ENCODE results near the gene NOXA1. TPM values are rescaled to one million over a fixed set of nuclear protein-coding genes. Genes with fewer than 3 reads are reported as not detected.

Gene NOXA1
- total RNA-seq, 1 donor from 2014 or later = 2.6 TPM

DNA sequence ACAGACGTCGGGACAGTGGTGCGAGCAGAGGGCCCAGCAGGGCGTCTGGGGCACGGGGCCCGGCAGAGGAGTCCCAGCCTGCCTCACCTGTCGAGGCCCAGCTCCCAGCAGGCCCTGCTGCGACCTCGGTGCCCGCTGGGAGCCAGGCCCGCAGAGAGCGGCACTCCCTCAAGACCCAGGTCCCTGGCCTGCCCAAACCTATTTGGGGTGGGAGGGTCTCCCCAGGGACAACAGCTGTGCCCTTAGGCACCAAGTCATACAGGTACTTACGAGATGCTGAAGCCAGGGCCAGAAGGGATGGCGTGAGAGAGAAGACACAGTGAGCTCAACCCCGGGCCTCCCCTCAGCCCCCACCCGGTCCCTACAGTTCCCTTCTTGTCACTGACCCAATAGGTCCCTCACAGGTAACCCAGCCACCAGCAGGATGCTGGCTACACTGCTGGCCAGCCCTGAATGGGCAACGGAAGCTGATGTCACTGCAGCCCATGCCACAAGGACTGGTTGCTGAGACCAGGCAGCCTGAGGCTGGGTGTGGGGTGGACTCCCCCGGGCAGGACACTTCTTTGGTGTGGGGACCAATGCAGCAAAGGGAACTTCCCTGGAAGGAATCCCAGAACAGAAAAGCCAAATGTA is 32.3 kb downstream of the NOXA1 start:
- no peak for DNase-seq

DNA sequence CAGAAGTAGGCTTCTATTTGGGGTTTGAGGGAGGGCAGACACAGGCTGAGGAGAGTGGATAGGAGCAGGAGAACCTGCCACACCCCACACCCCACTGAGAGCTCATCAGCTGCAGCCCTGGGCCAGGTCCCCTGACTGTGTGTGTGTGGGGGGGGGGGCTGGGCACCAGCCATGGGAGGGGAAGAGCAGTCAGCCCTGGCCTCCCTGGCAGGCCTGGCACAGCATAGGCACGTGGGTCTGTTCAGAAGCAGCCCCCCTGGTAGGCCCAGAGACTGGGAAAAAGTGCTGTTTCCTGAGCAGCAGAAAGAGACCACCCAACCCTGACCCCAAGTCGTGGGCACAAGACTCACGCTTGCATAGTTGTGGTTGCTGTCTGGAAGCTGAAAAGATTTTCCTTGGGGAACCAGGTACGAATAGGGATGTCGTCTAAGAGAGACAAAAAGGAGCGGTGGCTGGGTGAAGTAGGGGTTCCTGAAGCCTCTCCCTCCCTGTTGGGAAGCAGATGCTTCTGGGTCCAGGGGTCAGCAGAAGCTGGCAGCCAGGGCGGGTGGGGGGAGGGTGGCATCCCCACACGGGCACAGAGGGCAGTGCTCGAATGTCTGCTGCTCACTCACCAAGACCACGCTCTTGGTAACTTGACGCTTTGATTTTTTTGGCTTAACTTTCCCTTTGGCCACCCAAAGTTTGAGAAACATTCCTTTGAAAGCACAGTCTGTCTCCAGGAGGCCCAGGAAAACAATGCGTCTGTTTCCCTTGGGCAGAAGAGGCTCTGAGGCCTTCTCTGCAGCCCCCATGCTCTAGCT is 33.1 kb downstream of the NOXA1 start:
- no peak for DNase-seq

DNA sequence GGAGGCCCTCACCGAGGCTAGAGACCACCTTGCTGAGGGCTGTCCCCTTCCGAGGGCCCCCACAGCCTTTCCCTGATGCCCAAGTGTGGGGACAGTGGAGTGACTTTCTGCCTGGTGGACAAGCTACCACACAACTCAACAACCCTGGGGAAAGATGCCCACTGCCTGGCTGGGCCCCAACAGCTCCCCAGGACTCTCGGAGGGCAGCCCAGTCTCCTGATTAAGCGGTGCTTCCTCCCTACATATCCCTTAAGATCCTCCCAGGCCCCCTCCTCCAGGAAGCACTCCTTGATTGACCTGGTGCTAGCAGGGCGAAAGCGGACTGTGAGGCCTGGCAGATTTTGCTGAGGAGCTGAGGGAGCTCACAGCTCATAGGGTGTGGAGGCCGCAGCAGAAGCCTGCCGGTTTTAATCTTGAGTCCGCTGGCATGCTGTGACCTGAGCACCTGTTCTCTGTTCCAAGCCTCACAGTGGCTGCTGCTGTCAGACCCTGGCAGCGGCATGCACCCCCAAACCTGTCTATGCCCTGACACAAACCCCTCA is 33.7 kb downstream of the NOXA1 start:
- DNase-seq = no peak

DNA sequence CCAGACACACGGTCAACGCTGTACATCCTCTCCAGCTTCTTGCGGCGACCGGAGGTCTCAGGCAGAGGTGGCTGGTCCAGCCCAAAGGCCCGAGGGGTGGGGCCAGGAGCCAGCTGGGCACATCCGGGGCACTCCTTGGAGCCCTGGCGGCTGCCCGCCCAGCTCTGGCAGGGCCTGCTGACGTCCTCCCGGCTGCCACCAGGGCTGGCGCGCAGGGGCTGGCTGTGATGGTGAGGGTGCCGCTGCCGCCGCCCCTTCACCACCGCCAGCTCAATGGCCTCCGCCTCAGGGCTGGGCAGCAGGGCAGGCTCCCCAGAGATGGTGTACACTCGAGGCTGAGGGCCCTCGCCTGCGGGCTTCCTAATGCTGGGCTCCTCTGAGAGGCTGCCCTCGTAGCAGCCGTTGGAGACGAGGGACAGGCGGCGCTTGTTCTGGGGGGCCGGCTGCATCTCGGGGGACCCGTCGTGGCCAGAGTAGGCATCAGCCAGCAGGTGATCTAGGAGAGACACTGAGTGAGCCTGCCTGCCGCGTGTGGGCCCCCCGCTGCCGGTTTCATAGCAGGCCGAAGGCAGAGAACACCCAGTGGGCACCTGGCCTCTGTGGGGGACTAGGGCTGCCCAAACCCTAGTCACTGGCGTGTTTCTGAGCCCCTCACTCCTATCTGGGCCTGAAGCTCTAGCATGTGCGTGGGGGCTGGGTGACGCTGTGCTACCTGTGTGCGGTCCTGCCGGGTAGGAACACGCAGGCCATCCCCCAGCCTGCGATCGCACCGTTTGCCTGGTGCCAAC is 34.4 kb downstream of the NOXA1 start:
- no peak for DNase-seq

- peak; percentile 32 for DNase-seq
Measured at GRCh38 chr9:137458194-137459151, 35.3 kb downstream of the NOXA1 start.

GRCh38 chr9:137459152-137459600 is 36.0 kb downstream of the NOXA1 start, which contains the start of gene NSMF:
TSS of gene NSMF (minus strand) at chr9:137459334. CDS start at chr9:137459102, 232 bp downstream.
- peak; percentile 94 for DNase-seq

DNA sequence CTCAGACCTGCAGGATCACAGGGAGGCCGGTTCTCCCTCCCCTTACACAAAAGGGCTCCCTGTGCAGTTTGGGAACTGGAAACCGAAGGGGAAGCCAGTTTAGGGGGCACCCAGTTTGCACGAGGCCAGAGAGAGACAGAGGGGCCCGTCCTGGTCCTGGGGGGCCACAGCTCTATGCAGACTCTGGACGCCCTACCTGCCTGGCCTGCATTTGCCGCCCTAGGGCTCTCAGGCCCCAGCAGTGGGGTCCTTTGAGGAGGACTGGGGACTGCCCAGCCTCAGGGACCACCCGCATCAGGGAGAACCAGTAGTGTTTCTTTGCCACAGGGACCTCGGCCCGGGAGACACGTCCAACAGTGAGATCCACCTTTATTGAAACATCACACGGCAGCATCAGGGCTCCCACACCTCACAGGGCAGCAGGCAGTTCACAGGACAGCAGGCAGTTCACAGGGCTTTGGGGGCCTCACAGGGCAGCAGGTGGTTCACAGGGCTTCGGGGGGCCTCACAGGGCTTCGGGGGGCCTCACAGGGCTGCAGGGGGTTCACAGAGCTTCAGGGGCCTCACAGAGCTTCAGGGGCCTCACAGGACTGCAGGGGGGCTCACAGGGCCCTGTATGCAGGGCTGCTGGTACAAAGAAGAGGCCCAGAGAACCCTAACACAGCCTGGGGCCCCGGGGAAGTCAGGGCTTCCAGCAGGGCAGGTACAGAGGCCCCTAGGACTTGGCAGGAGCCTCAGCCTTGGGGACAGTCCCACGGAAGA is 36.6 kb downstream of the NOXA1 start:
- DNase-seq = no peak

DNA sequence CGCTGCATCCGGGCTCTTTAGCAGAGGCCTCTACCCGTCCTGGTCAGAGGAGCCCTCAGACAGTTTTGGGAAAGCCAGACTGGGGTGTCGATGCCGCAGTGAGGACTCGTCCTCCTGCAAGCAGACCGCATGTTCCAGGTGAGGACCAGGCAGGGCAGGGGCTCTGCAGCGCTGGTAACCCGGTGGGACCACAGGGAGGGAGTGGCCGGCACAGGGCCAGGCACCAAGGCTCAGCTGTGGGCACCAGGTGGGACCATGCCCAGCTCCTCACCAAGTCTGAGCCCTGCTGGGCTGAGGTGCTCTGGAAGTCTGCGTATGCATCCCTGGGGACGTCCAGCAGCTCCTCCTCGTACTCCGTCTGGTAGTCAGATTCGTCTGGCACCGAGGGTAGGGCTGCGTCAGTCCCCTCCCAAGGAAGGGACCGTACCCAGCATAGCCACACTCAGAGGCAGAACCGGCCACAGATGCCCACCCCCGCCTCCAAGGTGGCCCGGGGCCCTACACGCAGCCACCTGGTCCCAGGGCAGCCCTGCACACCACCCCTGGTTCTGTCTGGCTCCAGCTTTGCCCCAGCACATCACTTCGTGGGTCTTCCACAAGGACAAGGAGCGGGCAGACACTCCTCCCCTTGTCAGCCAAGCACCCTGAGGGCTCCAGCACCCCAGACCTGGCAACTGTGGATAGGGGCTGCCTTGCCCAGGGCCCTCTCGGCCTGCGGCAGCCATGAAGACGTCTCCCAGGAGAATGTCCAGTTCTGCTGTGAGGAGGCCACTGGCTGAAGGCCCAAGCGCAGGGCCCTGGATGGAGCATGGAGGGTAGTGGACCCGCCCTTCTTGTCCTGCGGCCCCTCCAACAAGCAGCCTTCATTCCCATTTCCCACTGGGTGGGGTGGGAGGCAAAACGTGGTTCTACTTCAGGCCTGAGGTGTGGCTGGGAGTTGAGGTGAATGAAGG is 37.4 kb downstream of the NOXA1 start:
- no peak for DNase-seq

DNA sequence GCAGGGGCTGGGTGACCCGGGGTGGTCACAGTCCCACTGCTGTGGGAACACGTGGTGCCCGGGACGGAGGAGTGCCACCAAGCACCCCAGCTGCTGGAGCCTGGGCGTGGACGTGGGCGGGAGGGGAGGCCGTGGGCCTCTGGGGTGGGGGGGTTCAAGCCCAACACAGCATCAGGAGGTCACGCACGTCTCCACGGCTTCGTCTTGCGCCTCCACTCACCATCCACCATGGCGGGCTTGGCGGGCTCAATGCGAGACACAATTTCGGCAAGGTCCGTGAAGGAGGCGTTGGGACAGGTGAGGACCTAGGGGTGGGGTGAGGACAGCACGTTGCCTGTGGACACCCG is 38.1 kb downstream of the NOXA1 start:
- no peak for DNase-seq

GRCh38 chr9:137461663-137462395 is 38.6 kb downstream of the NOXA1 start:
- DNase-seq = peak; percentile 45

DNA sequence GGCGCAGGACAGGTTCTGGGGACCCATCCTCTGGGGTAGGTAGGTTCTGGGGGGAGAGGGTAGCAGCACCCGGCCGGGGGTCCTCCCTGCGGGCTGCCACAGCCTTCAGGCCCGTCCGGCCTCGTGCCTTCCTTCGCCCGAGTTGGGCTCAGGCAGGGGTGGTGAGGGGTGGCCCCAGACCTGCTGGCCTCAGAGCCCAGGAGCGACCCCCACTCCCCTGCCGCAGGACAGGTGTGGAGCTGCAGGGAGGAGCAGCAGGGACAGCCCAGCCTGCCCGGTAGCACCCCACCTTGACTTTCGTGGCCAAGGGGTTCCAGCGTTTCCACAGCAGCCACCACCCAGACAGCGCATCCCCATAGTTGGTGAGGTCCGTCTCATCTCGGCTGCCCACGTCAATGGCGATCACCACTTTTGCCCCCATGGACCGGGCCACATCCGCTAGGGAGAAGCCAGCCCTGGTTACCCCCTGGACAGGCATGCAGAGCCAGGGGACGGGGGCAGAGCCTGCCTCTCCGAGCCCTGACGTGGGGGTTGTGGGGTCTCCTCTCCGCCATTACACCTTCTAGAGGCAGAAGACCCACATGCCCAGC is 39.3 kb downstream of the NOXA1 start:
- DNase-seq = no peak

DNA sequence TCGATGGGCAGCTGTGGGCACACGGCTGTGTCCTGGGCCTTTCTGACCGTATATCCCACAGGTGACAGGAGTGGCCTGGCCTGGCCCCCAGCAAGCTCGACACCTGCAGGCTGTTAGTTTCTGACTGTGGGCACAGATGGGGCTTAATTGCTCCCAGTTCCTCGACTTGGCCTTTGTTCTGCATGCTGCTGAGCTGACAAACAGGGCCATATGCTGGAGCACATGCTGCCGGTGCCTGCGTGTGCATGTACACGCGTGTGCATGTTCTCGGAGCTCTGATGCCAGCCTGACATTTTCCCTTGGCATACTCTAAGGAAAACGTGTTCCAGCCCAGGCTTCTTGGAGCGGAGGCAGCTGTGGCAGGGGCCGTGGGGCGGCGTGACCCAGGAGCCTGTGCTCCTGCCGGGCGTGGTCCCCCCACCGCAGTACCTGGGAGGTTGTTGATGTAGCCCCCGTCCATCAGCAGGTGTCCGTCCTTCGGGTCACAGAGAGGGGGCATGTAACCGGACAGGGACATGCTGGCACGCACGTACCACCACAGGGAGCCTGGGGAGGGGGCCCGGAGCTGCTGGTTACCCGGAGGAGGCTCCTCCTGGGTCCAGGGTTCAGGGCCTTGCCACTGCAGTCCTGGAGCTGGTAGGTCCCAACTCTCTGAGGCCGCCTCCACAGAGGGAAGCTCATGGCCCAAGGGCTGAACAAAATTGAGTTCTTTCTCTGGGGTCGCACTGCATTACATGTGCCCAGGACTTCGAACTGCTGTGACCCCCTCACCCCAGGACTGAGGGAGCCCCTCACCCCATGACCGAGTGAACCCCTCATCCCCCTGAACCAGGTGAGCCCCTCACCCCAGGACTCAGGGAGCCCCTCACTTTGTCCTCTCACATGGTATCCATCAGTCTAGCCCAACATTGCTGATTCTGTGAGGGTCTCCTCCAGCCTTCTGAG is 40.1 kb downstream of the NOXA1 start:
- no peak for DNase-seq

DNA sequence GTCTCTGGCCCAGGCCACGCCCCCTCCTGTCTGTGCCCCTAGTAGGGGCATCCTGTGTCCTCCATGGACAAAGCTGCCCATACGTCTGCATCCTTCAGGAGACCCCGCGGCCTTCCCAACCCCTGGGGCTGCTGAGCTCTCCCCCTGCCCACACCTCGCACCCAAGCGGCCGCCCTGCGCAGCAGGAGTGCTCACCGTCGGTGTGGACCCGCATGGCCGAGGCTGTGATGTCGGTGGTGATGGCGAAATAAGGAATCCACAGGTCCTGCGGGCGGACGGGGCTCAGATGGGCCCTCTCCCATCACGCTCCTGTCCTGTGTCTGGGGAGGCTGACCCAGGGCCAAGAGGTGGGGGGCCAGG is 40.7 kb downstream of the NOXA1 start:
- no peak for DNase-seq

- DNase-seq = no peak
Measured at GRCh38 chr9:137464291-137464999, 41.3 kb downstream of the NOXA1 start.

GRCh38 chr9:137465000-137465719 is 42.0 kb downstream of the NOXA1 start:
- DNase-seq = no peak

DNA sequence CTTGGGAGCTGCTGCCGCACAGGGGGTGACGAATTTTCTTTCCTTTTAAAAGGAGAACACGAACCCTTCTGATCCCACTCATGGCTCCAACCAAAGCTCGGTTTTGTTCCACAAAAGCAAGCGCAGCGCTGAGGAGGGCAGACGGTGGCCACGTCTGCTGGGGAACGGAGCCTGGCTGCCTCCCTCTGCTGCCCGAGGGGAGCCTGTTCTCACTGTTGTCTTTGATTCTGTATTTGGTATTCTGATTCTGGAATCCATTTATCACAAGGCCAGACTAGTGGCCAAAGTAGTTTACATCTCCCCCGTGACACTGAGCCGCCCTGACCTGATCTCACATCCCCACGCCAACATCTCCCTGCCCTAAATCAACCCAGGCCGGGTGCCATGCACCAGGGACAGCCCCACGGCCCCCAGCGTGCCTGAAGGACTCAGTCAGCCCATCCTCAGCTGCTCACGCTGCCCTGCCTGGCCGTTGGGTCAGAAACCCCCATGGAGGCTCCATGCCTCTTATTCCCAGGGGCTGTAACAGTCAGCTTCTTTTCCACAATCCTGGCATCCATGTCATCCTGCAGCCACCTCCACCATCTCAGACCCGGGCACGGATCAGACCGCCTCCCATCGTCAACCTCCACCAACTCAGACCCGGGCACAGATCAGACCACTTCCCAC is 42.7 kb downstream of the NOXA1 start:
- DNase-seq = no peak
